ELF-1 (cell line): ENCODE results near the gene TNFAIP6.
"Not testable (repeated sequence)": the region's sequence is repeated elsewhere in the genome, so short reads cannot be mapped to it uniquely, and the experiment has no call there.

ENCODE experiments used
- DNase-seq: peaks from one replicate; pipeline ENCODE4 v3.0.0-alpha.2; 2016; ENCODE audit warnings: low read depth, low spot score

The TNFAIP6 gene, protein sequence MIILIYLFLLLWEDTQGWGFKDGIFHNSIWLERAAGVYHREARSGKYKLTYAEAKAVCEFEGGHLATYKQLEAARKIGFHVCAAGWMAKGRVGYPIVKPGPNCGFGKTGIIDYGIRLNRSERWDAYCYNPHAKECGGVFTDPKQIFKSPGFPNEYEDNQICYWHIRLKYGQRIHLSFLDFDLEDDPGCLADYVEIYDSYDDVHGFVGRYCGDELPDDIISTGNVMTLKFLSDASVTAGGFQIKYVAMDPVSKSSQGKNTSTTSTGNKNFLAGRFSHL

DNA sequence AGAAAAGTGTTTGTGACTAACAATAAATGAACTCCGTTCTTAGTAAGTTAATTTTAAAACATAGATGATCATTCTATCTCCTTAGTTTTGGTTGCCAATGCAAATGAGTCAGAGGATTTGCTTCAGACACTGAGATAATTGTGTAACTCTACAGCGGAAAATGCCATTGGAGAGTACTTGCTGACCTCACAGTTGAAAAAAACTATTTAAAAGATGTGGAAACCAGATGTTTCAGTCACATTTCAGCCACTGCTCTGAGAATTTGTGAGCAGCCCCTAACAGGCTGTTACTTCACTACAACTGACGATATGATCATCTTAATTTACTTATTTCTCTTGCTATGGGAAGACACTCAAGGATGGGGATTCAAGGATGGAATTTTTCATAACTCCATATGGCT is at the start of gene TNFAIP6:
TSS of gene TNFAIP6 (plus strand) at position 234 of the 400 bp plus-strand sequence. CDS start at position 309, 75 bp downstream.
- DNase-seq, result no peak

DNA sequence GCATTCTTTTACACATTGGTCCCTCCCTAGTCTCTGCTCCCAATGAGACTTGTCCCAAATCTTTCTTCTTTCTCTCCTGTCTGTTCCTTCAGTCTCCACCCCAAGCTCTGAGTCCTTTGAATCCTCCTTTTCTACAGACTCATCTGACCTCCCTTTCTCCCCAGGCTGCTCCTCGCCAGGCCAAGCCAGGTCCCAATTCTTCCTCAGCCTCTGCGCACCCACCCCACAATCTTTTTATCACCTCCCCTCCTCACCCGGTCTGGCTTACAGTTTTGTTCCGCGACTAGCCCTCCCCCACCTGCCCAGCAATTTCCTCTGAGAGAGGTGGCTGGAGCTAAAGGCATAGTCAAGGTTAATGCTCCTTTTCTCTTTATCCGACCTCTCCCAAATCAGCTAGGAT is 47.1 kb upstream of the TNFAIP6 start:
- DNase-seq, result not testable (repeated sequence)

DNA sequence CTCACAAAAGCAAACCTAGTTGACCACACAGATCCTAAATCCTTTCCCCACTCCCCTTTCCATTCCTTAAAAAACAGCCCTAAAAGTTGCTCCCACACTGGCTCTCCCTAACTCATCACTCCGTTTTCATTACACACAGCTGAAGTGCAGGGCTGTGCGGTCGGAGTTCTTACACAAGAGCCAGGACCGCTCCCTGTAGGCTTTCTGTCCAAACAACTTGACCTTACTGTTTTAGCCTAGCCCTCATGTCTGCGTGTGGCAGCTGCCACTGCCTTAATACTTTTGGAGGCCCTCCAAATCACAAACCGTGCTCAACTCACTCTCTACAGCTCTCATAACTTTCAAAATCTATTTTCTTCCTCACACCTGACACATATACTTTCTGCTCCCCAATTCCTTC is 45.0 kb upstream of the TNFAIP6 start:
- DNase-seq, result not testable (repeated sequence)

DNA sequence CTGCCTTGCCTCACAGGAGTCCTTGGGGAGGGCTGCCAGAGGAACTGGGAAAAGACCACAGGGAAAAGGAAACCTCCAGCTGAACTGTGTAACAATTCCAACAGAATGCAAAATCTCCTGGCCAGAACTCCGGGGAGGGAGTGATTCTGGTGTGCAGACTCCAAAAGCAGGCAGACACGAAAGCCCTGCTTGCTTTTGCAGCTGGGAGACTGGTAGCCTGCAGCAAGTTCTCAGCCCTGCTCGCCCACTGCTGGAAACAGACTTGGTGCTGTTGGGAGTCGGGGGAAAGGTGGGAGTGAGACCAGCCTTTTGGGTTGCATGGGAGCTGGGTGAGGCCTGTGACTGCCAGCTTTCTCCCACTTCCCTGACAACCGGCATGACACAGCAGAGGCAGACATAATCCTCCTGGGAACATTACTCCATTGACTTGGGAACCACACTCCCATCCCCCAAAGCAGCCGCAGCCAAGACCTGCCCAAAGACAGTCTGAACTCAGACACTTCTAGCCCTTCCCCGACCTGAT is 42.0 kb upstream of the TNFAIP6 start:
- DNase-seq, result peak; percentile 57

DNA sequence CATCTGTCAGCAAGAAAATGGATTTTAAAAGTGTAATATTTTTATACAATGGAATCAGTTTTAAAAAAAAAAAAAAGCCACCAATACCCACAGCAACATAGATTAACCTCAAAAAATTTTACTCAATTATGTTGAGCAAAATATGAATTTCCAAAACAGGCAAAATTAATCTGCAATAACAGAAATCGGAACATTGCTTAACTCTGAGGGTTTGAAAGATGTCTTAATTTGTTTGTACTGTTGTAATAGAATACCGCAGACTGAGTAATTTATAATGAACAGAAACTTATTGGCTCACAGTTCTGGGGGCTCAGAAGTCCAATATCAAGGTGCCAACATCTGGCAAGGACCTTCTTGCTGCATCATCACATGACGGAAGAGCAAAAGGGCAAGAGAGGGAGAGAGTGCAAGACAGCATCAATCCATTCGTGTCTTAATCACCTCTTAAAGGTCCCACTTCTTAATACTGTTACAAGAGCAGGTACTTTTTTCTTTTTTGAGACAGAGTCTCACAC is 31.8 kb upstream of the TNFAIP6 start:
- no peak for DNase-seq

DNA sequence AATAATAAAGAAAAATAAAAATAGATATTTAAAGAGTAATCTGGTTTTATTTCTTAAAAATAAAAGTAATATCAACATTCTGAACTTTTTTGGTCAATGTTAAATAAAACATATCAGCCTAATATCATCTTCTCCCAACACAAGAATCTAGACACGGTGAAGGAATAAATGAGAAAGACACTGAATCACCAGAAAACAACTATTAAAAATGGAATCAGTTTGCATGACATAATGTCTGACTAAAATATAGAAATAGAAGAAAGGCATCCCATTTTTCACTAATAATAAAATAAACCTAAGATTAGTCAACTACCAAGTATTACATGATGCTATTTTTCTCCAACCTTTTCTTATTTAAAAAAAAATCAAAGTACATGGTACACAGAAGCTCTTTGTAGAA is 30.8 kb upstream of the TNFAIP6 start:
- DNase-seq, result no peak

DNA sequence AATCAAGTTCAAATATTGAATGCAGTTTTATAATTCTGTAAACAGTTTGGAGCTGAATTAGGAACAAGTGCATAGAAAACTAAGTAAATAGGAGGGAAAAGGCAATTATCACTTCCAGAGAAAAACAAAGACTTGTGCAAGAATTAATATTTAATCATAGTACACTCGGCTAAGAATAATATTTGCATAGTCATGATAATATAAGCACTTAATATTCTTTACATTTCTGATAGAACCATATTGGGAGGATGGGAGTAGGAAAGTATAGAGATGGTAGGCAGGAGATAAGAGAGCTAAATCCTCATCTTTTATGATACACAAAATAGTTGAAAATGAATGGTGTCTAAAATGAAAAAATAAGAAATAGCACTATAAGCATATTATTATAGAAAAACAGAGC is 27.4 kb upstream of the TNFAIP6 start:
- DNase-seq, result no peak

DNA sequence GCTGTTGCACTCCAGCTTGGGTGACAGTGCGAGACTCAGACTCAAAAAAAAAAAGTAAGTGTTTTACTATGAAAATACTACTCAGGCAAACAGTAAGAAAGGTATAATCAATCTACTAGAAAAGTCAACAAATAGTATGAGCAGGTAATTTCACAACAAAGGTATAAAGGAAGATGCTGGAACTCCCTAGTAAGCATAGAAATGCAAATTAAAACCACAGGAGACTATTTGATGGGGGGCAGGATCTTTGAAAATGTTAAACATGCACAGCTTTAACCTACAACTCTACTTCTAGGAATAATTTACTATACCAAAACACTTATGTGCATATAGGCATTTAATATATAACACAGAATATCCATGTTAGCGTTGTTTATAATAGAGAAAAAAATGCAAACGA is 24.3 kb upstream of the TNFAIP6 start:
- no peak for DNase-seq

DNA sequence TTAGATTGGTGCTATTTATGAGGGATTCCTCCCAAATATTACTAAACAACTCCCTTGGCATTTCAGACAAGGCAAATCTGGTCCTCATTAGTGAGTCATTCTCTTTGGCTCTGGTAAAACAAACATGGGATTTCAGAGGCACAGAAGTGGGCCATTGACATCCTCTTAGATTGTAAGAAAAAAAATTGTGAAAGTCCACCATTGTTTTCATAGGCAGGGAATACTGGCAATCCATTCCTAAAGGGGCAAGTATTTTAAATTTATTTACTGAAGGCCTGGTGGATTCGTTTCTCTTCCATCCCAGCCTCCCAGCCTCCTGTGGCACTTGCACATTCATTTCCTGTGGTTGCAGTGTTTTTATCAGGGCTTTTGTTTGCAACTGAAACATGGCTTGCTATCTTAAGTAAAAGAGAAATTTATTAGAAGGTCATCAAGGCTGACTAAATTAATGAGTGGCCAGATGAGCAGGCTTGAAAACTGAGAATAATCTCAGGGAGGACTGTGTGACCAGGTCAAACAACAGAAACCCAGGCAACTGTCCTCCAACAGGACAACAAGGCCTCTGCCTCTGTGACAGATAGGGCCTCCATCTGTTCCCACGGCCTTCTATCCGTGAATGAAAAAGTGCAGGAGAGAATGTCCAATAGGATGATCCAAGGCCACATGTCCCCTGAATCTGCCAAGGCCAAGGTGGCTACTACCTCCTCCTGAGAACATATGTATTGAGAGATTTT is 23.1 kb upstream of the TNFAIP6 start:
- no peak for DNase-seq

DNA sequence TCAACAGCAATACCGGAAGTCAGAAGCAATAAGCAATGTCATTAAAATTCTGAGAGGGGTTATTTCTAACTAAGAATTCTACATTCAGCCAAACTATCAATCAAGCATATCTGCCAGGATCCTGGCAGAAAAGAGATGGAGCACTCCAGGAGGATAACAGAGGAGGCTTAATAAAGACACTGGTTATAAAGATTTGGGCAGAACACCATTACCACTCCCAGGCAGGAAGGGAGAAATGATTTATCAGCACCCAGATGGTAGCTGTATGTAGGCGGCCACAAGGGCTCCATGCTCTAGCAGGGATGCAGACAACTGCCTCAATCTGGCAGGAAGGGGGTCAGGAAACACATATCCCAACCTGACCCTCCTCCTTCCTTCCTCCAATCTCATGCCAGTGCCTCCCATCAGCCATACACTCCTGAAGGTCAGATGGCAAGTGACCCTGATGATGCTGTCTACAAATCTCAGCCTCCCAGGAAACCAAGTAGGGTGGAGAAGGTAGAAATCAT is 20.5 kb upstream of the TNFAIP6 start:
- no peak for DNase-seq

DNA sequence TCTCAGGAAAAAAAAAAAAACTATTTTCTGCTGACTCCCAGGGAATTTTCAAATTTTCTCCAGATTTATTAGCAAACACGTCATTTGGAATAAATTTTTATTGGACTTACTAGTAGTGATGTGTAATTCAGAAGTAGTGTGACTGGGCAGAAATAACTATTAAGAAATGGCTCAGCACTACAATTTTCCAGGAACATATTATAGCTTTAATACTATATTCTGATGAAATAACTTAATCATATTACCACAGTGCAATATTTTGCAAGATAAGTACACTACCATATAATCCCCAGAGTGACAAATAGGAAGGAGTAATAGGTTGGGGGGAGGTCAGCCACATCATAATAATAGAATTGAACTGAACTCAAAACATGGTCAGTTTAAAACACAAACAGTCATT is 19.7 kb upstream of the TNFAIP6 start:
- no peak for DNase-seq

DNA sequence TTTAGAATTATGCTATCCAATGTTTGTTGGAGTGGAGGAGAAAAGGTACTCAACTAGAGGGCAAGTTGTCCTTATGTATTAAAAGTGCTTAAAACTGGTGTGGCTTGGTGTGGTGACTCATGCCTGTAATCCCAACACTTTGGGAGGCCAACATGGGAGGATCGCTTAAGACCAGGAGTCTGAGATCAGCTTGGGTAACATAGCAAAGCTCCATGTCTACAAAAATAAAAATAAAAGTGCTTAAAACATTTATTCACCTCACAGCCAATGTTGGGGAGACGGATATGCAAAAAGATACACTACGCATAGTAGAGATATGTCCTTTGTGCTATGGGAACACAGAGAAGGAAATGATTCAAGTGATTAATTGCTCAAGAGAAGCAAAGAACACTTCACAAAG is 19.3 kb upstream of the TNFAIP6 start:
- DNase-seq, result no peak

DNA sequence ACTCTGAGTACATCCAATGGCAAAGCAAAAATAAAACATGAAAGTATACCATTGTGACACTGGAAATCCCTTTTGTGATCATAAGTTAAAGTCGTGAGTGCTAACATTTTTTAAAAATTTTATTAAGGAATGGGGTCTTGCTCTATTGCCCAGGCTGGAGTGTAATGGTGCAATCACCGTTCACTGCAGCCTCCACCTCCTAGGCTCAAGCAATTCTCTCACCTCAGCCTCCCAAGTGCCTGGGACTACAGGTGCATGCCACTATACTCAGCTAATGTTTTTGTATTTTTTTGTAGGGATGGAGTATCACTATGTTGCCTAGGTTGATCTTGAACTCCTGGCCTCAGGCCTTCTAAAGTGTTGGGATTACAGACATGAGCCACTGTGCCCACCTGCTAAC is 14.3 kb upstream of the TNFAIP6 start:
- no peak for DNase-seq

DNA sequence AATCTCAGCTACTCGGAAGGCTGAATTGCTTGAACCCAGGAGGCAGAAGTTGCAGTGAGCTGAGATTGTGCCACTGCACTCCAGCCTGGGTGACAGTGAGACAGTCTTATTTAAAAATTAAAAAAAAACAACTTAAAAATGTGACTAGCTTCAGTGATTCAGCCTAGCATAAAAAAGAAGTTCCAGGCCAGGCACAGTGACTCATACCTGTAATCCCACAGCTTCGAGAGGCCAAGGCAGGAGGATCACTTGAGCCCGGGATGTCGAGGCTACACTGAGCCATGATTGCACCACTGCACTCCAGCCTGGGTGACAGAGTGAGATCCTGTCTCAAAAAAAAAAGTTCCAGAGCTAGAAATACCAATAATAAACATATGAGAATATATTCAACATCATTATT is 13.2 kb upstream of the TNFAIP6 start:
- not testable (repeated sequence) for DNase-seq

DNA sequence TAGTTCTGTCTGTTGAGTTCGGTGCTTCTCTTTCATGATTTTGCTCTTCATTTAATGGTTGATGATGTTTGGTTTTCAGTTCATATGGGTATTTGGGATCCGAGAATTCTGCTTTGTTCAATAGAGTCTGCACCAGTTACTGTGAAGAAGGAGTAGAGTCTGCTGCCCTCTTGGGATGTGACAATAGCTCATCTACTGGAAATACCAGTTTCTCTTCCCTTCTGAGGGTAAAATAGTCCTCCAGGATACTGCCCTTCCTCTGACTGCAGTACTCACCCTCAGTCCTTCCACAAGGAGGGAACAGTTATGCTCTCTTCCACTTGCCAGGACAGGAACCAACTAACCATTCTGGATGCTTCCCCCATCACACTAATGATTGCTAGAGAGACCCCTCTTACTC is 12.5 kb upstream of the TNFAIP6 start:
- no peak for DNase-seq

DNA sequence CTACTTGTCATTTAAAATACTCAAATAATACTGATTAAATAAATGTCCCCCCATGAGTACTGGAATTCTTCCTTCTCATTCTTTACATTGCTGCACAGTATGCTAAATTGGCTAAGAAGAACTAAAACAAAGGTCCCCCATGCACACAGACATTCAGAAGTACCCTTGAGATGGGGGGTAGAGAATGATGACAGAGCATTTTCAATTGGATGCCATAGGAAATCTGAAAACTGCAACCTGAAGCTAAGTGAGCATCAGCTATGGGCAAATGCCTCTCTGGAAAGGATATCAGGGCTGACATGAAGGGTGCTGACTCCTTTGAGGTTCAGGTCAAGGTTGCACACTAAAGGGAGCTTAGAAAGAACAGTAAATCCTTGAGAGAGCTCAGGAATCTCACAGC is 10.1 kb upstream of the TNFAIP6 start:
- no peak for DNase-seq

DNA sequence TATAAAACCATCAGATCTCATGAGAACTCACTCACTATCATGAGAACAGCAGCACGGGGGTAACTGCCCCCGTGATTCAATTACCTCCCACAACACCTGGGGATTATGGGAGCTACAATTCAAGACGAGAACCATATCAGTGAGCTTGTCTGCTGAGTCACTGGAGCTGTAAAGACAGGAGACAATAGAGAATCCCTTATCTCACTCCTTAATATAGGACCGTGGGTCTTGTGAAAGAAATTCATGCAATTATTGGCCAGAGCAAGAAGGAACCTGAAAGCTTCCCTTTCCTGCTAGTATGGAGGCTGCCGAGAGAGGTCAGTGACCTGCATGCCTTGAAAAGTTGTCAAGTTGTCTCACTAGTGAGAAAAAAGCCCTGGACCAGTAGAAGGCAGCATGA is 9.5 kb upstream of the TNFAIP6 start:
- no peak for DNase-seq

DNA sequence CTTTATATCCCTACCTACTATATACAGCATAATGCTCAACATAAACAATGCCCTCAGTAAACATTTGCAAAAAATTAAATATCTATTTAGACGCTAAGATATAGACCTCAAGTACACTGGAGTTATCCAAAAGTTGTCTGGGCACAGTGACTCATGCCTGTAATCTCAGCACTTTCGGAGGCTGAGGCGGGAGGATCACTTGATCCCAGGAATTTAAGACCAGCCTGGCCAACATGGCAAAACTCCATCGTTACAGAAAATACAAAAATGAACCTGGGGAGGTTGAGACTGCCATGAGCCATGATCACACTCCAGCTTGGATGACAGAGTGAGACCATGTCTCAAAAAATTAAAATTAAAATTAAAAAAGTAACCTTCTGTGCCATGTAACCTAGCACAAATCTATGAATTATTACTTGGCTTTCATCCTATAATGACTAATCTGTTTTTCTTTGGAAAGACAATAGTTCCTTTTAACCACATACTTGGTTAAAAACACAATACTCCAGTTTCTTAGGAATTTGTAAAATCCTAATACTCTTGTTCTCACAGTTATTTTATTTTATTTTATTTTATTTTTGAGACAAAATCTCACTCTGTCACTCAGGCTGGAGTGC is 6.7 kb upstream of the TNFAIP6 start:
- no peak for DNase-seq

DNA sequence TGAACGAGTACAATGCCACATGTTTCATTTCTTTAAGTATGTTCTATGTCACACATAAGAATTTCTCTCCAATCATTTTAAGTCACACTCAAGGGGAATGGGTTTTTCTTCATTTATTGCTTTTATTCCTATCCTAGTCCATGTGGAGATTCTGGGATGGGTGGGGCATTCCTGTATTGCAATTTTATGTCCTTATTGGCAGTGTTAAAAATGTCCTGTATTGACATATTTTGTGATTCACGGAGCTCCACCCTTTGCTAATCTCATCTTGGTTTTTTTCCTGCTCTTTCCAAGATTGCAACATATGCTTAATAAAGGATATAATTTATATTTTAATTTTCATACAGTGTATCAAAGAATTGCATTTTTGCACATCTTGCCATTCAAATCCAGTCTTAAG is 3.4 kb upstream of the TNFAIP6 start:
- DNase-seq, result no peak

DNA sequence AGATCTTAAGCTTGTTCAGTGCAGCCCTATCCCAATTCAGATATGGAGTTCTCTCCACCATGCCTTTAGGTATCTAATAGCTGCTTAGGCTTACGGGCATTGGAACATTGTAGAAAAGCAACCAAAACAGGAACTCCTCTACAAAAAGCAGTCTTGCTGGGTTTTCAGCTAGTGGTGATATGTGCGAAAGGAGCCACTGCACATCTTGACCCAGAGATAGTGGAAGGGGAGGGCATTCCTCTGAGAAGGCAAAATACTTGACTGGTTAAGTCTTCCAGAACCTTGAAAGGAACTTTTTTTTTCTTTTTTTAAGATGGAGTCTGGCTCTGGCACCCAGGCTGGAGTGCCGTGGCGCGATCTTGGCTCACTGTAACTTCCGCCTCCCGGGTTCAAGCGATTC is 2.6 kb upstream of the TNFAIP6 start:
- no peak for DNase-seq

DNA sequence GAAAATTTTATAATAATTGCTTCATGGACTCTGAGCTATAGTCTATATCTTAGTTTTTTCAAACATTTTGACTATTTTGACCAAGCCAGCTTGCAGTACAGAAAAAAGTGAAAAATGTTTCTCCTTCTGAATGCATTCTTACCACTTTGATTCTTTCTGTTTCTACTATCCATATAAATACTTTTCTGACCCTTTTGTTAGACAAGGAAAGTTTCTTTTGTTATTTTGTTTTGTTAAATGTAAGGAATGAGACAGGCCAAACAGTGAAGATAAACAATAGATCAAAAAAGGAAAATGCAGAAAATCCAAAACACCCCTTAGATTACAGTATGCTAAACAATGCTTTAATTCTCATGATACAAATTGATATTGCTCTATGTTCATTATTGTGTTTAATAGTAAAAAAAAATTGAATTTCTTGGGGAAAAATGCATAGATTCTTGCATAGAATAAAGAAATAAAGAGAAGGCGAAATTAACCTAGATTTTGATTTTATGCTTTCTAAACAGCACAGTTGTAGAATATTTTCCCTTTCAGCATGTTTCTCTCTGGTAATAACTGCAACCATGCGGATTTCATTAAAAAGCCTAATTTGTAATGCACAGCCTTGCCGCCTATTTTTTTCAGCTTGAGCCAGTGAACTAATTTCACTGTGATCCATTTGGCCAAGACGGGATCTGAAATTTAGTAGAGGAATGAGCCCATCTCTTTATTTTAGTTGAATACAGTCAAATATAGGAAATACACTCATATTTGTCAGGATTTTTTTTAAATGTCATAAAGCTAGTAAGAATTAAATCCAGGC is 976 bp downstream of the TNFAIP6 start:
- no peak for DNase-seq
